Neural cell (in vitro differentiated cells): ENCODE data around the gene ZNF70.

Source experiments
- EP300 ChIP-seq: fragments of 450-650 bp; conservative IDR thresholded peaks from 2 replicates; pipeline ENCODE4 v1.6.1; 2014; ENCODE audit warnings: antibody characterized with exemption, mild to moderate bottlenecking, moderate library complexity; ENCODE audit not compliant: poor library complexity, severe bottlenecking
- MXI1 ChIP-seq: fragments of 450-650 bp; conservative IDR thresholded peaks from 2 replicates; pipeline ENCODE4 v1.6.1; 2014; ENCODE audit warnings: antibody characterized with exemption, mild to moderate bottlenecking; ENCODE audit not compliant: poor library complexity, severe bottlenecking
- POLR2AphosphoS5 ChIP-seq: IDR thresholded peaks from 2 replicates; pipeline ENCODE4 v1.6.1; 2012
- SMC3 ChIP-seq: fragments of 450-650 bp; conservative IDR thresholded peaks from 2 replicates; pipeline ENCODE4 v1.6.1; 2014; ENCODE audit warnings: antibody characterized with exemption, mild to moderate bottlenecking, moderate library complexity; ENCODE audit not compliant: poor library complexity
- TAF1 ChIP-seq: IDR thresholded peaks from 2 replicates; pipeline ENCODE4 v1.6.1; 2012; ENCODE audit warnings: low read depth
- TF ChIP-seq, protein P1 (sequence below): fragments of 450-650 bp; IDR thresholded peaks from 2 replicates; pipeline ENCODE4 v1.5.1; 2014; ENCODE audit warnings: antibody characterized with exemption, mild to moderate bottlenecking, moderate library complexity; ENCODE audit not compliant: poor library complexity, severe bottlenecking

DNA sequence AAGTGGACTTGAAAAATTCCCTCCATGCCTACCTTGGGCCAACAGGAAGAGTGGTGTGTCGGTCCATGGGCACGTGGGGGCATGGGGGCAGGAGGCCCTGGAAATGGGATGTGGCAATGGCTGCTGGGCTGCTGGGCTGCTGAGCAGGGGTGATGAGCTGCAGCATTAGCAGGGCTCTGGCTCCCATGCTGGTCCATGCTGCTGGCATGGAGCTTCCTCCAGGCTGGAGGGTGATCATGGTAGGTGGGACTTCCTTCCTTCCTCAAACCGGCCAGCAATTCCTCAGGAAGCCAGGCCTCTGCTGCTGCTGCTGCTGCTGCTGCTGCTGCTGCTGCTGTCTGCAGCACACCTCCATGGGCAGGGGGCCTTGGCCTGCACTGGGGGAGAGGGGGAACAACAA lies 55.8 kb downstream of the ZNF70 start:
- TF ChIP-seq, protein P1, sequence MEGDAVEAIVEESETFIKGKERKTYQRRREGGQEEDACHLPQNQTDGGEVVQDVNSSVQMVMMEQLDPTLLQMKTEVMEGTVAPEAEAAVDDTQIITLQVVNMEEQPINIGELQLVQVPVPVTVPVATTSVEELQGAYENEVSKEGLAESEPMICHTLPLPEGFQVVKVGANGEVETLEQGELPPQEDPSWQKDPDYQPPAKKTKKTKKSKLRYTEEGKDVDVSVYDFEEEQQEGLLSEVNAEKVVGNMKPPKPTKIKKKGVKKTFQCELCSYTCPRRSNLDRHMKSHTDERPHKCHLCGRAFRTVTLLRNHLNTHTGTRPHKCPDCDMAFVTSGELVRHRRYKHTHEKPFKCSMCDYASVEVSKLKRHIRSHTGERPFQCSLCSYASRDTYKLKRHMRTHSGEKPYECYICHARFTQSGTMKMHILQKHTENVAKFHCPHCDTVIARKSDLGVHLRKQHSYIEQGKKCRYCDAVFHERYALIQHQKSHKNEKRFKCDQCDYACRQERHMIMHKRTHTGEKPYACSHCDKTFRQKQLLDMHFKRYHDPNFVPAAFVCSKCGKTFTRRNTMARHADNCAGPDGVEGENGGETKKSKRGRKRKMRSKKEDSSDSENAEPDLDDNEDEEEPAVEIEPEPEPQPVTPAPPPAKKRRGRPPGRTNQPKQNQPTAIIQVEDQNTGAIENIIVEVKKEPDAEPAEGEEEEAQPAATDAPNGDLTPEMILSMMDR: no peak
- TF ChIP-seq EP300 (no peak), POLR2AphosphoS5 (no peak), MXI1 (no peak), TAF1 (no peak), SMC3 (no peak)
